Mucosa of descending colon (tissue), 3 donors: ENCODE data around the gene SPNS1. TPM values are rescaled to one million over a fixed set of nuclear protein-coding genes. Genes with fewer than 3 reads are reported as not detected.

Experiments
- ATAC-seq: fragments of 200-7000 bp; cut with Tn5 transposase; one replicate; pipeline ENCODE4 v1.9.1; 2020; ENCODE audit warnings: mild to moderate bottlenecking, moderate library complexity
- DNase-seq, 3 donors: peaks; one replicate each; pipeline ENCODE4 v3.0.0-alpha.2; 2020
- H3K36me3 ChIP-seq: fragments of 200-600 bp; one replicate; pipeline ENCODE4 v1.8.0; 2021; ENCODE audit warnings: low read depth, mild to moderate bottlenecking
- H3K4me1 ChIP-seq: fragments of 200-600 bp; one replicate; pipeline ENCODE4 v1.8.0; 2021; ENCODE audit warnings: low read depth, mild to moderate bottlenecking
- H3K4me3 ChIP-seq: fragments of 200-600 bp; one replicate; pipeline ENCODE4 v1.8.0; 2021; ENCODE audit warnings: mild to moderate bottlenecking
- H3K9me3 ChIP-seq: fragments of 200-600 bp; one replicate; pipeline ENCODE4 v1.8.0; 2021; ENCODE audit warnings: mild to moderate bottlenecking
- CTCF ChIP-seq: fragments of 200-600 bp; IDR thresholded peaks from one replicate; pipeline ENCODE4 v1.8.0; 2022; ENCODE audit warnings: antibody characterized with exemption, mild to moderate bottlenecking
- intact Hi-C, 2 donors: fragments of 100-400 bp; cut with DNase I in 1 of 2; cut with micrococcal nuclease in 1 of 2; formaldehyde crosslinking; loops; one replicate each; pipeline versions ENCODE4 v1.11.0 to v1.11.1; 2022; cut with DNase I, micrococcal nuclease
- total RNA-seq, 3 donors: library from RNA; stranded (reverse); fragmentation: NEBNext Ultra II Directional in 2 of 3; extraction: Animal tissue kit (Norgen Biotek cat#: 25700) in 2 of 3; gene quantifications; one replicate each; pipeline versions ENCODE4 v1.2.1 to v1.2.4, GENCODE V29; 2021 to 2023
- donor health status: DM: no; HTN: no; CAD: no; lungs with moderate emphysema.
- donor health status: DM: no; HTN: no; CAD: no.
- donor health status: DM: no; HTN: yes; CAD: no.

SPNS1 gene
- total RNA-seq, 3 donors from 2014 or later = 28.2 to 31.0 (median 30.3) TPM

GRCh38 chr16:28982949-28983348, 8.4 kb downstream of the SPNS1 start:
- Histone ChIP-seq H3K36me3 (no peaks in the 10 kb centered on the region), H3K4me1 (no peaks in the 10 kb centered on the region), H3K4me3 (no peak overlapping the region), H3K9me3 (peaks cover 3% of the 10 kb centered on the region)
- DNase-seq (no peak), ATAC-seq (no peak)
- intact Hi-C loops = no loop called here
- TF ChIP-seq CTCF = no peak

GRCh38 chr16:28983644-28984043, 9.1 kb downstream of the SPNS1 start:
- DNase-seq = peak in 1 of 3 donors; percentile 67
- TF ChIP-seq CTCF = no peak
- no peaks in the 10 kb centered on the region for H3K4me1 ChIP-seq
- ATAC-seq = no peak
- H3K36me3 ChIP-seq = no peaks in the 10 kb centered on the region
- peaks cover 3% of the 10 kb centered on the region for H3K9me3 ChIP-seq
- intact Hi-C loops = no loop called here
- H3K4me3 ChIP-seq = no peak overlapping the region

GRCh38 chr16:28984091-28984490, 9.5 kb downstream of the SPNS1 start:
- ATAC-seq = no peak
- no peak for TF ChIP-seq CTCF
- H3K9me3 ChIP-seq = peaks cover 3% of the 10 kb centered on the region
- H3K4me1 ChIP-seq = no peaks in the 10 kb centered on the region
- no peak overlapping the region for H3K4me3 ChIP-seq
- no peaks in the 10 kb centered on the region for H3K36me3 ChIP-seq
- intact Hi-C loops = no loop called here
- DNase-seq = no peak

- no peak for TF ChIP-seq CTCF
- Histone ChIP-seq H3K9me3 (peaks cover 3% of the 10 kb centered on the region), H3K4me3 (no peak within 1 kb of the TSS), H3K4me1 (no peaks in the 10 kb centered on the region), H3K36me3 (no peaks in the 10 kb centered on the region)
- DNase-seq (peak; percentile 45 to 85 (median 71)), ATAC-seq (peak; percentile 76)
- intact Hi-C loops = no loop called here
These were observed 10.1 kb downstream of the SPNS1 start, which contains the start of gene LAT for GRCh38 chr16:28984619-28985135. TSS of gene LAT (plus strand) at chr16:28985052. CDS start at chr16:28985418, 366 bp downstream.

GRCh38 chr16:28985211-28986041, 10.8 kb downstream of the SPNS1 start:
- Histone ChIP-seq H3K4me3 (no peak overlapping the region), H3K4me1 (no peaks in the 10 kb centered on the region), H3K36me3 (no peaks in the 10 kb centered on the region), H3K9me3 (peaks cover 3% of the 10 kb centered on the region)
- TF ChIP-seq CTCF = no peak
- ATAC-seq (peak; percentile 25), DNase-seq (no peak)
- intact Hi-C loops = no loop called here
